ENCODE results near the gene HIRA. TPM values are rescaled to one million over a fixed set of nuclear protein-coding genes. Genes with fewer than 3 reads are reported as not detected.

HIRA gene
- total RNA-seq, 2 donors from 2014 or later, result 15.3 to 21.8 TPM

GRCh38 chr22:19387038-19387437 lies 44.5 kb downstream of the HIRA start:
- 93% methylated on average over 2 of the region's 2 CpGs for WGBS
- H3K36me3 ChIP-seq, result peaks cover 0 to 2% of the 10 kb centered on the region in 2 donors
- no peaks in the 10 kb centered on the region for H3K4me1 ChIP-seq (replicated peaks)
- TF ChIP-seq POLR2AphosphoS5 (IDR thresholded peaks at IDR 0.05) (no peak), CTCF (IDR thresholded peaks at IDR 0.05) (no peak), POLR2A (IDR thresholded peaks at IDR 0.05) (no peak)
- intact Hi-C loops (cut with DNase I), result no loop called here
- DNase-seq (ENCODE audit: low spot score), result no peak
- no peak overlapping the region for H3K27ac ChIP-seq
- H3K9me3 ChIP-seq, result no peaks in the 10 kb centered on the region
- H3K27me3 ChIP-seq (replicated peaks; ENCODE audit: insufficient read depth), result no peaks in the 10 kb centered on the region
- no peak overlapping the region for H3K4me3 ChIP-seq

GRCh38 chr22:19386248-19386647 lies 45.3 kb downstream of the HIRA start:
- Histone ChIP-seq H3K27ac (no peak overlapping the region), H3K27me3 (replicated peaks; ENCODE audit: insufficient read depth) (no peaks in the 10 kb centered on the region), H3K9me3 (no peaks in the 10 kb centered on the region), H3K4me3 (no peak overlapping the region), H3K36me3 (peaks cover 0 to 2% of the 10 kb centered on the region in 2 donors), H3K4me1 (replicated peaks) (no peaks in the 10 kb centered on the region)
- 85% methylated on average over 2 of the region's 2 CpGs for WGBS
- TF ChIP-seq POLR2A (IDR thresholded peaks at IDR 0.05) (no peak), CTCF (IDR thresholded peaks at IDR 0.05) (no peak), POLR2AphosphoS5 (IDR thresholded peaks at IDR 0.05) (no peak)
- intact Hi-C loops (cut with DNase I), result no loop called here
- DNase-seq (ENCODE audit: low spot score), result no peak

- no peak overlapping the region for H3K4me3 ChIP-seq
- WGBS, result 94% methylated on average over 14 of the region's 14 CpGs
- no peak for DNase-seq (ENCODE audit: low spot score)
- no peaks in the 10 kb centered on the region for H3K27me3 ChIP-seq (replicated peaks; ENCODE audit: insufficient read depth)
- no peak overlapping the region for H3K27ac ChIP-seq
- TF ChIP-seq POLR2AphosphoS5 (IDR thresholded peaks at IDR 0.05) (no peak), POLR2A (IDR thresholded peaks at IDR 0.05) (no peak), CTCF (IDR thresholded peaks at IDR 0.05) (no peak)
- intact Hi-C loops (cut with DNase I), result no loop called here
- no peaks in the 10 kb centered on the region for H3K9me3 ChIP-seq
- no peaks in the 10 kb centered on the region for H3K4me1 ChIP-seq (replicated peaks)
- H3K36me3 ChIP-seq, result peaks cover 0 to 2% of the 10 kb centered on the region in 2 donors
Measured at GRCh38 chr22:19385221-19385906, 46.2 kb downstream of the HIRA start.

- intact Hi-C loops (cut with DNase I), result no loop called here
- H3K4me3 ChIP-seq, result no peak overlapping the region
- H3K27me3 ChIP-seq (replicated peaks; ENCODE audit: insufficient read depth), result no peaks in the 10 kb centered on the region
- peaks cover 0 to 2% of the 10 kb centered on the region in 2 donors for H3K36me3 ChIP-seq
- no peak for TF ChIP-seq CTCF (IDR thresholded peaks at IDR 0.05)
- no peak for TF ChIP-seq POLR2A (IDR thresholded peaks at IDR 0.05)
- TF ChIP-seq POLR2AphosphoS5 (IDR thresholded peaks at IDR 0.05), result no peak
- H3K4me1 ChIP-seq (replicated peaks), result no peaks in the 10 kb centered on the region
- H3K9me3 ChIP-seq, result no peaks in the 10 kb centered on the region
- no peak overlapping the region for H3K27ac ChIP-seq
- no peak for DNase-seq (ENCODE audit: low spot score)
- 74% methylated on average over 9 of the region's 9 CpGs for WGBS
Measured at GRCh38 chr22:19383292-19383691, 48.2 kb downstream of the HIRA start.

GRCh38 chr22:19382240-19382639 lies 49.3 kb downstream of the HIRA start:
- intact Hi-C loops (cut with DNase I), result no loop called here
- Histone ChIP-seq H3K4me3 (no peak overlapping the region), H3K4me1 (replicated peaks) (no peaks in the 10 kb centered on the region), H3K9me3 (no peaks in the 10 kb centered on the region), H3K27ac (no peak overlapping the region), H3K27me3 (replicated peaks; ENCODE audit: insufficient read depth) (no peaks in the 10 kb centered on the region), H3K36me3 (no peaks in the 10 kb centered on the region)
- no peak for DNase-seq (ENCODE audit: low spot score)
- TF ChIP-seq CTCF (IDR thresholded peaks at IDR 0.05), result no peak
- no peak for TF ChIP-seq POLR2AphosphoS5 (IDR thresholded peaks at IDR 0.05)
- no peak for TF ChIP-seq POLR2A (IDR thresholded peaks at IDR 0.05)
- WGBS, result 93% methylated on average over 5 of the region's 5 CpGs

Measured in prostate gland (tissue), 2 donors.